Naive thymus-derived CD4-positive, alpha-beta T cell (primary cell): ENCODE measurements around the gene GLS. TPM values are rescaled to one million over a fixed set of nuclear protein-coding genes. Genes with fewer than 3 reads are reported as not detected.

Experiments used
- ATAC-seq: fragments of 150-1000 bp; cut with Tn5 transposase; 2 replicates; pipeline ENCODE4 v1.10.0; 2021; ENCODE audit warnings: mild to moderate bottlenecking, moderate library complexity
- CTCF ChIA-PET: fragments of 350-600 bp; sonication (Branson Sonifier 250); formaldehyde crosslinking; loops from one replicate; lab custom pipeline; 2021; ENCODE audit warnings: antibody characterized with exemption; lab: Charles Lee
- POLR2A ChIA-PET: fragments of 350-600 bp; sonication (Branson Sonifier 250); formaldehyde crosslinking; loops from one replicate; lab custom pipeline; 2021; ENCODE audit warnings: antibody characterized with exemption, inconsistent platforms; lab: Charles Lee
- DNase-seq, 9 donors: peaks; one replicate each; pipeline versions ENCODE4 v3.0.0 to v3.0.0-alpha.2; 2020 to 2022; ENCODE audit warnings: mixed read lengths in 1 of 9
- H3K27ac ChIP-seq: one replicate; pipeline ENCODE4 v1.7.0; 2013; ENCODE audit warnings: mild to moderate bottlenecking, low read depth, low read length, moderate library complexity
- H3K27me3 ChIP-seq, 2 donors: one replicate each; pipeline ENCODE4 v1.7.0; 2013; ENCODE audit warnings: low read length in 2 of 2, mild to moderate bottlenecking in 2 of 2, moderate library complexity in 2 of 2; ENCODE audit not compliant: control insufficient read depth in 2 of 2, insufficient read depth in 2 of 2
- H3K36me3 ChIP-seq, 3 experiments: 1 replicate in 2 of 3; 2 replicates in 1 of 3; pipeline ENCODE4 v1.7.0; 2013; ENCODE audit warnings: low read length in 3 of 3, mild to moderate bottlenecking in 3 of 3, moderate library complexity in 1 of 3; ENCODE audit not compliant: insufficient read depth in 3 of 3, control insufficient read depth in 2 of 3
- H3K4me1 ChIP-seq, 2 donors: one replicate each; pipeline ENCODE4 v1.7.0; 2013; ENCODE audit warnings: low read length in 2 of 2, mild to moderate bottlenecking in 2 of 2, moderate library complexity in 1 of 2; ENCODE audit not compliant: control insufficient read depth in 2 of 2, insufficient read depth in 2 of 2
- H3K4me3 ChIP-seq: 2 replicates; pipeline ENCODE4 v1.7.0; 2013; ENCODE audit warnings: mild to moderate bottlenecking, low read length
- H3K9me3 ChIP-seq, 3 experiments: 1 replicate in 2 of 3; 2 replicates in 1 of 3; pipeline ENCODE4 v1.7.0; 2013; ENCODE audit warnings: low read length in 3 of 3; ENCODE audit not compliant: control insufficient read depth in 2 of 3
- H3K27ac Mint-ChIP-seq, 9 donors: one replicate each; pipeline ENCODE4 v1.8.0; 2020 to 2022; ENCODE audit warnings: mixed read lengths in 9 of 9, mild to moderate bottlenecking in 8 of 9, moderate library complexity in 5 of 9, inconsistent platforms in 2 of 9
- H3K27me3 Mint-ChIP-seq, 5 donors: one replicate each; pipeline ENCODE4 v1.8.0; 2021 to 2022; ENCODE audit warnings: mixed read lengths in 5 of 5, mild to moderate bottlenecking in 1 of 5
- H3K36me3 Mint-ChIP-seq, 5 donors: one replicate each; pipeline ENCODE4 v1.8.0; 2020 to 2022; ENCODE audit warnings: mixed read lengths in 5 of 5, mild to moderate bottlenecking in 3 of 5, inconsistent platforms in 1 of 5
- H3K4me1 Mint-ChIP-seq, 7 donors: one replicate each; pipeline ENCODE4 v1.8.0; 2020 to 2022; ENCODE audit warnings: mixed read lengths in 7 of 7, mild to moderate bottlenecking in 3 of 7, inconsistent platforms in 1 of 7
- H3K4me3 Mint-ChIP-seq, 10 donors: one replicate each; pipeline ENCODE4 v1.8.0; 2020 to 2022; ENCODE audit warnings: mild to moderate bottlenecking in 10 of 10, mixed read lengths in 10 of 10, moderate library complexity in 6 of 10, inconsistent platforms in 2 of 10
- H3K9me3 Mint-ChIP-seq, 11 donors: one replicate each; pipeline ENCODE4 v1.8.0; 2020 to 2022; ENCODE audit warnings: mixed read lengths in 11 of 11, mild to moderate bottlenecking in 4 of 11, inconsistent platforms in 1 of 11, moderate library complexity in 1 of 11
- intact Hi-C, 2 donors: fragments of 100-400 bp; cut with micrococcal nuclease; formaldehyde crosslinking; loops; one replicate each; pipeline ENCODE4 v1.15.1; 2023
- polyA plus RNA-seq, 2 donors: library from polyadenylated mRNA; unstranded; fragments of 300-500 nt; fragmentation: Illumina TruSeq; gene quantifications; one replicate each; pipeline ENCODE4 v1.2.3, GENCODE V29; 2021
- total RNA-seq, 6 experiments: library from RNA in 5 of 6; stranded (reverse) in 5 of 6; gene quantifications; 1 replicate in 5 of 6; 2 replicates in 1 of 6; pipeline ENCODE4 v1.2.3 and lab custom pipeline; 2021 to 2026

GLS gene
- total and polyA plus RNA-seq, 7 experiments from 2014 or later, result 34.6 to 234 (median 189) TPM

DNA sequence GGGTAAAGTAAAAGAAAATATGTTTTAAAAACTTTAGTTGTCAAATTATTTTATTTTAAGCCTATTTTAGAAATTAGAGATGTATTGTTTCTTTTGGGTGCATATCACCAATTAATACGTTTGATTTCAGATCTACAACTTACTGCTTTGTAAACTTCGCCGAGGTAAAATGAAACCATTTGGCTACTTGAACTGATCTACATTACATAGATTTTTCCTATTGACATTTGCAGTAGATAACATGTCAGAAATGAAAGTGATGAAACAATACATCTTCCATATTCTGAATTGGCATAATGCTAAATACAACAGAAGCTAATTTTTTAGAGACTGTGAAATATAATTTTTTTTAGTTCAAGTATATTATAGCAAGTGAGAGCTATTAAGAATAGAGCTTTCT, 39.5 kb downstream of the GLS start:
- Histone ChIP-seq H3K4me3 (no peak overlapping the region), H3K27ac (no peak overlapping the region), H3K27me3 (no peaks in the 10 kb centered on the region), H3K36me3 (peaks cover 0 to 42% (median 40%) of the 10 kb centered on the region in 3 experiments), H3K4me1 (no peaks in the 10 kb centered on the region), H3K9me3 (no peaks in the 10 kb centered on the region)
- Mint-ChIP-seq H3K27me3 (no peaks in the 10 kb centered on the region), H3K36me3 (peaks cover 24 to 51% (median 50%) of the 10 kb centered on the region in 5 donors), H3K27ac (peak overlapping the region in 1 of 9 donors; percentile 13), H3K4me1 (peaks cover 19 to 52% (median 43%) of the 10 kb centered on the region in 7 donors), H3K4me3 (no peak overlapping the region), H3K9me3 (peaks cover 0 to 2% (median 0%) of the 10 kb centered on the region in 11 donors)
- ChIA-PET POLR2A (no interaction called here), CTCF (no interaction called here)
- intact Hi-C loops, result loop anchor here in 1 of 2 donors (2.0 kb wide), 1 partner anchor 17 kb away; no protein-coding TSS in a partner anchor
- ATAC-seq, result no peak
- DNase-seq, result no peak

DNA sequence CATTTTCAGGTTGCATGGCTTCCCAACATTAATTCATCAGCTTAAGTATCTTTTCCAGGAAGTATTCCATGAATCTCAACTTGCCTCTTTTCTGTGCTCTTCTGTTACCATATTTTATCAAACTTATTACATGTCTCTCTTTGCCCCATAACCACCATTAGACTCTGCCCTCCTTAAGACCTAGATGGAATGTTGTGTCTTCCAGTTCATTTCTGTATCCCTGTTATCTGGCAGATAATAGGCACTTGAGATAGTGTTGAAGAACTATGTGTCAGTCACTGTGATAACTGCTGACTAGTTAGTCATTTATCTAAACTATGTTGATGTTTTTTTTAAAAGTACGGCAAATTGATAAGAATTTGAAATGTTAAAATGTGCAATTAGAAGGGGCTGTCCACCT, 41.8 kb downstream of the GLS start:
- H3K4me1 ChIP-seq, result no peaks in the 10 kb centered on the region
- H3K27me3 ChIP-seq, result no peaks in the 10 kb centered on the region
- Mint-ChIP-seq H3K27me3 (no peaks in the 10 kb centered on the region), H3K4me3 (no peak overlapping the region), H3K4me1 (peaks cover 4 to 32% (median 22%) of the 10 kb centered on the region in 7 donors), H3K27ac (peak overlapping the region in 6 of 9 donors; percentile 1 to 60 (median 36)), H3K9me3 (peaks cover 0 to 2% (median 0%) of the 10 kb centered on the region in 11 donors), H3K36me3 (peaks cover 18 to 50% (median 39%) of the 10 kb centered on the region in 5 donors)
- intact Hi-C loops, result loop anchor here in 1 of 2 donors (2.0 kb wide), 1 partner anchor 20 kb away; no protein-coding TSS in a partner anchor
- no peak overlapping the region for H3K4me3 ChIP-seq
- ChIA-PET POLR2A (interaction anchor here (0.6 kb wide), 1 partner anchor 15 kb away, joined by 3 read pairs; no protein-coding TSS in a partner anchor), CTCF (no interaction called here)
- H3K9me3 ChIP-seq, result no peaks in the 10 kb centered on the region
- no peak overlapping the region for H3K27ac ChIP-seq
- ATAC-seq (no peak), DNase-seq (no peak)
- peaks cover 0 to 56% (median 45%) of the 10 kb centered on the region in 3 experiments for H3K36me3 ChIP-seq

GRCh38 chr2:190927301-190927700, 46.7 kb downstream of the GLS start:
- no peaks in the 10 kb centered on the region for H3K27me3 ChIP-seq
- H3K4me3 ChIP-seq, result no peak overlapping the region
- ChIA-PET CTCF (interaction anchor here (0.7 kb wide), 1 partner anchor 20 kb away, joined by 3 read pairs; no protein-coding TSS in a partner anchor), POLR2A (no interaction called here)
- no peaks in the 10 kb centered on the region for H3K9me3 ChIP-seq
- no peak overlapping the region for H3K27ac ChIP-seq
- Mint-ChIP-seq H3K36me3 (peaks cover 18 to 50% (median 28%) of the 10 kb centered on the region in 5 donors), H3K27me3 (no peaks in the 10 kb centered on the region), H3K4me3 (no peak overlapping the region), H3K27ac (peak overlapping the region in 6 of 9 donors; percentile 17 to 70 (median 43)), H3K4me1 (peaks cover 2 to 22% (median 13%) of the 10 kb centered on the region in 7 donors), H3K9me3 (peaks cover 0 to 2% (median 0%) of the 10 kb centered on the region in 11 donors)
- peaks cover 12 to 66% (median 31%) of the 10 kb centered on the region in 3 experiments for H3K36me3 ChIP-seq
- ATAC-seq (no peak), DNase-seq (no peak)
- intact Hi-C loops, result loop anchor here in 1 of 2 donors (1.0 kb wide), 1 partner anchor 9 kb away; no protein-coding TSS in a partner anchor
- no peaks in the 10 kb centered on the region for H3K4me1 ChIP-seq

DNA sequence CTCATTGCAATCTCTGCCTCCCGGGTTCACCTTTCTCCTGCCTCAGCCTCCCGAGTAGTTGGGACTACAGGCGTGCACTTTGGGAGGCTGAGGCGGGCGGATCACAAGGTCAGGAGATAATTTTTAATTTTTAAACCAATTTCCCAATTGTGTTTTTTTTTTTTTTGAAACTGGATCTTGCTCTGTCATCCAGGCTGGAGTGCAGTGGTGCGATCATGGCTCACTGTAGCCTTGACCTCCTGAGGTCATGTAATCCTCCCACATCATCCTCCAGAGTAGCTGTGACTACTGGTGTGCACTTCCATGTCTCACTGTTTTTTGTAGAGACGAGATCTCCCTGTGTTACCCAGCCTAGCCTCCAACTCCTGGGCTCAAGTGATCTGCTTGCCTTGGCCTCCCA, 49.3 kb downstream of the GLS start:
- intact Hi-C loops, result loop anchor here in 1 of 2 donors (1.0 kb wide), 1 partner anchor 9 kb away; no protein-coding TSS in a partner anchor
- H3K27ac ChIP-seq, result no peak overlapping the region
- no peaks in the 10 kb centered on the region for H3K4me1 ChIP-seq
- no peak overlapping the region for H3K4me3 ChIP-seq
- Mint-ChIP-seq H3K4me3 (no peak overlapping the region), H3K36me3 (peaks cover 3 to 38% (median 23%) of the 10 kb centered on the region in 5 donors), H3K27ac (peak overlapping the region in 2 of 9 donors; percentile 17 to 65), H3K27me3 (no peaks in the 10 kb centered on the region), H3K9me3 (no peaks in the 10 kb centered on the region), H3K4me1 (peaks cover 0 to 24% (median 6%) of the 10 kb centered on the region in 7 donors)
- ChIA-PET CTCF (interaction anchor here (1.3 kb wide), 1 partner anchor 79 kb away, joined by 5 read pairs; no protein-coding TSS in a partner anchor), POLR2A (interaction anchor here (0.6 kb wide), 1 partner anchor 451 kb away, joined by 5 read pairs; no protein-coding TSS in a partner anchor)
- no peaks in the 10 kb centered on the region for H3K9me3 ChIP-seq
- no peaks in the 10 kb centered on the region for H3K27me3 ChIP-seq
- peaks cover 13 to 51% (median 16%) of the 10 kb centered on the region in 3 experiments for H3K36me3 ChIP-seq
- ATAC-seq (no peak), DNase-seq (no peak)

DNA sequence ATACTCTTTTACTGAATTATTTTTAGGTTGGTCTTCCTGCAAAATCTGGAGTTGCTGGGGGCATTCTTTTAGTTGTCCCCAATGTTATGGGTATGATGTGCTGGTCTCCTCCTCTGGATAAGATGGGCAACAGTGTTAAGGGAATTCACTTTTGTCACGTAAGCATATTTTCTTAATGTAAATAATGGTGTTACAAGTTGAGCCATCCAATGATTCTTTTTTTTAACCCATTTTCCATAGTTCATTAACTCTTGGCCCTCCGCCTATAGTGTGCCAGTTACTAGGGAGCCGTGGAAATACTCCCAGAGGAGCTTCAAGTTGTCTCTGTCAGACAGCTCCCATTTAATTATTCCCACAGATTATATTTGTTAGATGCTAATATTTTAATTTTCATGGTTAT, 49.8 kb downstream of the GLS start:
- no peaks in the 10 kb centered on the region for H3K27me3 ChIP-seq
- CTCF ChIA-PET, result interaction anchor here (1.3 kb wide), 1 partner anchor 80 kb away, joined by 5 read pairs; no protein-coding TSS in a partner anchor
- Mint-ChIP-seq H3K9me3 (no peaks in the 10 kb centered on the region), H3K4me3 (no peak overlapping the region), H3K4me1 (peaks cover 0 to 29% (median 6%) of the 10 kb centered on the region in 7 donors), H3K27ac (peak overlapping the region in 1 of 9 donors; percentile 65), H3K27me3 (no peaks in the 10 kb centered on the region), H3K36me3 (peaks cover 3 to 34% (median 19%) of the 10 kb centered on the region in 5 donors)
- no peak overlapping the region for H3K27ac ChIP-seq
- DNase-seq (no peak), ATAC-seq (no peak)
- intact Hi-C loops, result no loop called here
- H3K4me1 ChIP-seq, result no peaks in the 10 kb centered on the region
- H3K9me3 ChIP-seq, result no peaks in the 10 kb centered on the region
- H3K36me3 ChIP-seq, result peaks cover 11 to 46% (median 16%) of the 10 kb centered on the region in 3 experiments
- no peak overlapping the region for H3K4me3 ChIP-seq
- POLR2A ChIA-PET, result no interaction called here

- DNase-seq, result no peak
- intact Hi-C loops, result loop anchor here in 1 of 2 donors (1.0 to 2.0 kb wide), 2 partner anchors 8 to 14 kb away; no protein-coding TSS in a partner anchor
- H3K9me3 Mint-ChIP-seq, result no peaks in the 10 kb centered on the region
- H3K4me3 Mint-ChIP-seq, result no peak overlapping the region
- H3K36me3 ChIP-seq, result peaks cover 4 to 30% (median 16%) of the 10 kb centered on the region in 3 experiments
- ChIA-PET POLR2A (interaction anchor here (0.7 kb wide), 2 partner anchors 34 to 56 kb away, joined by 3 read pairs; no protein-coding TSS in a partner anchor), CTCF (interaction anchor here (0.6 to 1.0 kb wide), 3 partner anchors 15 to 87 kb away, joined by 3 read pairs; no protein-coding TSS in a partner anchor)
- no peak overlapping the region for H3K27ac ChIP-seq
- ATAC-seq, result no peak
- H3K9me3 ChIP-seq, result no peaks in the 10 kb centered on the region
- H3K4me1 ChIP-seq, result peaks cover 0 to 8% of the 10 kb centered on the region in 2 donors
- H3K36me3 Mint-ChIP-seq, result peaks cover 3 to 21% (median 19%) of the 10 kb centered on the region in 5 donors
- no peak overlapping the region for H3K4me3 ChIP-seq
- H3K4me1 Mint-ChIP-seq, result peaks cover 0 to 46% (median 9%) of the 10 kb centered on the region in 7 donors
- H3K27me3 ChIP-seq, result no peaks in the 10 kb centered on the region
- peak overlapping the region in 3 of 9 donors; percentile 9 to 30 (median 16) for H3K27ac Mint-ChIP-seq
- no peaks in the 10 kb centered on the region for H3K27me3 Mint-ChIP-seq
Observed at GRCh38 chr2:190932514-190932913, 51.9 kb downstream of the GLS start.
